GM12878 (cell line): Measurements from ENCODE around the gene JMJD7. TPM values are rescaled to one million over a fixed set of nuclear protein-coding genes. Genes with fewer than 3 reads are reported as not detected.

Experiments used
- ATAC-seq: fragments of 200-7000 bp; cut with Tn5 transposase; 3 replicates; pipeline ENCODE4 v1.9.1; 2020; ENCODE audit warnings: mild to moderate bottlenecking, moderate library complexity
- BruUV-seq: library from RNA; stranded (reverse); fragments of 400-500 nt; replicated peaks from 2 replicates; lab custom pipeline; 2021; lab: Mats Ljungman, UMichigan
- CTCF ChIA-PET: fragments of 300-600 bp; sonication (Branson Sonifier 250); formaldehyde crosslinking; extraction: SDS; loops from one replicate; lab custom pipeline; 2021; ENCODE audit warnings: inconsistent platforms; lab: Yijun Ruan, JAX
- POLR2A ChIA-PET: fragments of 350-600 bp; formaldehyde crosslinking; extraction: SDS; loops from one replicate; lab custom pipeline; 2021; ENCODE audit warnings: inconsistent platforms; lab: Charles Lee
- RAD21 ChIA-PET: fragments of 300-600 bp; sonication (Branson Sonifier 250); formaldehyde crosslinking; loops from one replicate; lab custom pipeline; 2023; ENCODE audit warnings: antibody characterized with exemption; ENCODE audit not compliant: unreplicated experiment; lab: Charles Lee
- SMC1A ChIA-PET: fragments of 300-600 bp; sonication (Branson Sonifier 250); formaldehyde crosslinking; loops from one replicate; lab custom pipeline; 2023; ENCODE audit not compliant: unreplicated experiment, uncharacterized antibody; lab: Charles Lee
- DNase-seq: peaks from one replicate; pipeline ENCODE4 v3.0.0-alpha.2; 2011; ENCODE audit warnings: low read depth, low spot score
- FAIRE-seq: peaks from 3 replicates; lab custom pipeline; 2011; peaks lifted over from hg19 to GRCh38; lab: Jason Lieb, UNC
- H2AFZ ChIP-seq: 2 replicates; pipeline ENCODE4 v1.6.0; 2011; ENCODE audit warnings: low read depth, low read length, control low read depth; ENCODE audit not compliant: control insufficient read depth
- H3K27ac ChIP-seq: 2 replicates; pipeline ENCODE4 v1.5.1; 2011; ENCODE audit warnings: control low read depth; ENCODE audit not compliant: control insufficient read depth, insufficient read depth
- H3K27me3 ChIP-seq, 2 experiments: replicated peaks in 1 of 2; 2 replicates each; pipeline versions ENCODE4 v1.6.0 to v1.6.1; 2011; ENCODE audit warnings: low read length in 1 of 2; ENCODE audit not compliant: control insufficient read depth in 2 of 2, insufficient read depth in 2 of 2
- H3K36me3 ChIP-seq, 2 experiments: 2 replicates each; pipeline ENCODE4 v1.5.1; 2011; ENCODE audit warnings: low read length in 1 of 2; ENCODE audit not compliant: control insufficient read depth in 2 of 2, insufficient read depth in 2 of 2
- H3K4me1 ChIP-seq: 2 replicates; pipeline ENCODE4 v1.6.1; 2011; ENCODE audit warnings: mild to moderate bottlenecking, low read length, moderate library complexity, mixed read lengths; ENCODE audit not compliant: control insufficient read depth, insufficient read depth
- H3K4me2 ChIP-seq: 2 replicates; pipeline ENCODE4 v1.6.0; 2011; ENCODE audit warnings: control low read depth; ENCODE audit not compliant: control insufficient read depth, insufficient read depth
- H3K4me3 ChIP-seq: fragments of 200-600 bp; sonication (generic); 2 replicates; pipeline ENCODE4 v1.5.1; 2016
- H3K79me2 ChIP-seq: 2 replicates; pipeline ENCODE4 v1.6.0; 2011; ENCODE audit warnings: low read length; ENCODE audit not compliant: control insufficient read depth, insufficient read depth
- H3K9ac ChIP-seq: 2 replicates; pipeline ENCODE4 v1.8.0; 2011; ENCODE audit warnings: low read length, control low read depth, mixed read lengths; ENCODE audit not compliant: control insufficient read depth, insufficient read depth
- H3K9me3 ChIP-seq: replicated peaks from 3 replicates; pipeline ENCODE4 v1.5.1; 2011; ENCODE audit warnings: mild to moderate bottlenecking, low read length; ENCODE audit not compliant: control insufficient read depth, insufficient read depth
- H4K20me1 ChIP-seq: 2 replicates; pipeline ENCODE4 v1.6.0; 2011; ENCODE audit not compliant: control insufficient read depth, insufficient read depth
- BCL3 ChIP-seq: IDR thresholded peaks from 2 replicates; pipeline ENCODE4 v1.6.1; 2011; ENCODE audit warnings: borderline replicate concordance, low read depth, mild to moderate bottlenecking, moderate library complexity, low read length; ENCODE audit not compliant: insufficient read depth, poor library complexity, severe bottlenecking
- CBFB ChIP-seq: IDR thresholded peaks from 2 replicates; pipeline ENCODE4 v1.6.1; 2016; ENCODE audit warnings: antibody characterized with exemption, low read depth
- E2F8 ChIP-seq: fragments of 450-650 bp; IDR thresholded peaks from 2 replicates; pipeline ENCODE4 v1.6.1; 2018; ENCODE audit warnings: mild to moderate bottlenecking, low read depth, moderate library complexity; ENCODE audit not compliant: partially characterized antibody
- ESRRA ChIP-seq: IDR thresholded peaks from 2 replicates; pipeline ENCODE4 v1.6.1; 2012; ENCODE audit warnings: mild to moderate bottlenecking, low read length, improper control_type of control experiment
- MEF2B ChIP-seq: fragments of 450-650 bp; IDR thresholded peaks from 2 replicates; pipeline ENCODE4 v1.6.1; 2018; ENCODE audit warnings: mild to moderate bottlenecking, moderate library complexity; ENCODE audit not compliant: partially characterized antibody, poor library complexity, severe bottlenecking
- NFIC ChIP-seq: IDR thresholded peaks from 2 replicates; pipeline ENCODE4 v1.6.1; 2012; ENCODE audit warnings: low read depth, mild to moderate bottlenecking, inconsistent platforms, low read length, moderate library complexity
- RAD21 ChIP-seq: IDR thresholded peaks from 2 replicates; pipeline ENCODE4 v1.6.1; 2011; ENCODE audit warnings: mild to moderate bottlenecking, low read depth, low read length, moderate library complexity; ENCODE audit not compliant: insufficient read depth
- RB1 ChIP-seq: fragments of 450-650 bp; formaldehyde crosslinking; IDR thresholded peaks from 2 replicates; pipeline ENCODE4 v1.6.1; 2017; ENCODE audit warnings: mild to moderate bottlenecking, borderline replicate concordance
- SP1 ChIP-seq: IDR thresholded peaks from one replicate; pipeline ENCODE4 v1.6.1; 2011; ENCODE audit warnings: low read depth, low read length
- ZNF687 ChIP-seq: fragments of 450-650 bp; IDR thresholded peaks from 2 replicates; pipeline ENCODE4 v1.6.1; 2017; ENCODE audit warnings: mild to moderate bottlenecking, moderate library complexity
- WGBS: methylation state at CpG from one replicate; pipeline ENCODE4 v1.1.6; 2016; ENCODE audit warnings: low lambda C conversion rate; ENCODE audit not compliant: insufficient replicate concordance, insufficient coverage; ENCODE audit errors: missing lambda C conversion rate; 5-methylcytosine and 5-hydroxymethylcytosine counted together
- in situ Hi-C: fragments of 300-500 bp; cut with MboI; formaldehyde crosslinking; loops from 9 replicates; pipeline ENCODE4 v1.14.3; 2018; ENCODE audit warnings: mixed read lengths
- intact Hi-C: fragments of 100-400 bp; cut with micrococcal nuclease; formaldehyde crosslinking; loops from one replicate; pipeline ENCODE4 v1.14.2; 2022; ENCODE audit not compliant: unreplicated experiment
- polyA plus RNA-seq, 11 experiments: library from polyadenylated mRNA; depleted of rRNA in 4 of 11; unstranded in 6 of 11; stranded (reverse) in 5 of 11; fragments of >200 nt; fragmentation: Nextera tagmentation in 4 of 11; fragmentation: Illumina TruSeq in 1 of 11; extraction: Ambion mirVana in 4 of 11; extraction: Trizol in 1 of 11; gene quantifications; 1 replicate in 1 of 11; 2 replicates in 10 of 11; pipeline versions ENCODE4 v1.2.1 to v1.2.3, GENCODE V29; 2011 to 2016; ENCODE audit warnings: inconsistent platforms in 2 of 11, missing spikeins in 2 of 11, low read depth in 1 of 11
- total RNA-seq, 4 experiments: library from RNA; depleted of rRNA in 3 of 4; stranded (reverse); fragments of >200 nt in 3 of 4; fragmentation: Illumina TruSeq in 1 of 4; extraction: Trizol in 1 of 4; gene quantifications; 2 replicates each; pipeline versions ENCODE4 v1.2.1 to v1.2.3, GENCODE V29; 2013 to 2021

The JMJD7 gene
- total and polyA plus RNA-seq, 10 of the 15 experiments (the other 5 are each of a cell fraction or from before 2014, with no cell fraction given) = 0.79 to 12.2 (median 6.5) TPM

GRCh38 chr15:41881086-41881485 lies 53.2 kb downstream of the JMJD7 start:
- FAIRE-seq (no peak), DNase-seq (no peak), ATAC-seq (no peak)
- in situ Hi-C loops = no loop called here
- H2AFZ ChIP-seq = no peak overlapping the region
- no TSS peak for BruUV-seq
- no peak overlapping the region for H3K9ac ChIP-seq
- ChIA-PET SMC1A (no interaction called here), POLR2A (no interaction called here), RAD21 (interaction anchor here (1.3 kb wide), 1 partner anchor 103 kb away, joined by 3 read pairs; no protein-coding TSS in a partner anchor), CTCF (interaction anchor here (0.7 kb wide), 1 partner anchor 31 kb away, joined by 3 read pairs; no protein-coding TSS in a partner anchor)
- H3K36me3 ChIP-seq = no peaks in the 10 kb centered on the region
- H3K4me3 ChIP-seq = no peak overlapping the region
- H4K20me1 ChIP-seq = no peaks in the 10 kb centered on the region
- 30% methylated on average over 8 of the region's 8 CpGs for WGBS
- no peak for TF ChIP-seq ZNF687
- no peak for TF ChIP-seq MEF2B
- no peak for TF ChIP-seq RAD21
- TF ChIP-seq BCL3 = no peak
- TF ChIP-seq SP1 = no peak
- TF ChIP-seq ESRRA = no peak
- no peak for TF ChIP-seq CBFB
- TF ChIP-seq NFIC = no peak
- TF ChIP-seq RB1 = no peak
- TF ChIP-seq E2F8 = no peak
- peaks cover 0 to 2% of the 10 kb centered on the region in 2 experiments; a peak in 2 of 4 replicates for H3K27me3 ChIP-seq
- no peak overlapping the region for H3K27ac ChIP-seq
- H3K9me3 ChIP-seq = no peaks in the 10 kb centered on the region
- intact Hi-C loops = no loop called here
- no peaks in the 10 kb centered on the region for H3K79me2 ChIP-seq
- H3K4me2 ChIP-seq = no peak overlapping the region
- no peaks in the 10 kb centered on the region for H3K4me1 ChIP-seq
